ENCODE results near the gene GRK7.

GRCh38 chr3:141737093-141737492 lies 26.1 kb upstream of the GRK7 start:
- no peak for TF ChIP-seq CTCF (conservative IDR thresholded peaks at IDR 0.05; ENCODE audit: low read length)
- no peak for TF ChIP-seq EZH2phosphoT487 (IDR thresholded peaks at IDR 0.05; ENCODE audit: borderline replicate concordance)
